Smooth muscle cell (in vitro differentiated cells): ENCODE data around the gene LRRC56. TPM values are rescaled to one million over a fixed set of nuclear protein-coding genes. Genes with fewer than 3 reads are reported as not detected.

Source experiments
- DNase-seq: peaks from one replicate; lab custom pipeline; 2025; ENCODE audit not compliant: unreplicated experiment; lab: John Stamatoyannopoulos, UW
- H2AFZ ChIP-seq: fragments of 200-600 bp; sonication (generic); 2 replicates; pipeline ENCODE4 v1.6.0; 2016; ENCODE audit warnings: antibody characterized with exemption, low read depth, mild to moderate bottlenecking
- H3F3A ChIP-seq: fragments of 200-600 bp; sonication (generic); 2 replicates; pipeline ENCODE4 v1.6.0; 2017; ENCODE audit warnings: antibody characterized with exemption, low read depth
- H3K27ac ChIP-seq: fragments of 200-600 bp; sonication (generic); 2 replicates; pipeline ENCODE4 v1.5.1; 2016; ENCODE audit warnings: low read depth, mild to moderate bottlenecking
- H3K27me3 ChIP-seq: fragments of 200-600 bp; sonication (generic); 2 replicates; pipeline ENCODE4 v1.6.1; 2016; ENCODE audit warnings: low read depth, mild to moderate bottlenecking
- H3K36me3 ChIP-seq: fragments of 200-600 bp; sonication (generic); 2 replicates; pipeline ENCODE4 v1.5.1; 2016; ENCODE audit warnings: low read depth
- H3K4me1 ChIP-seq: fragments of 200-600 bp; sonication (generic); 2 replicates; pipeline ENCODE4 v1.5.1; 2016; ENCODE audit warnings: low read depth
- H3K4me2 ChIP-seq: fragments of 200-600 bp; sonication (generic); 2 replicates; pipeline ENCODE4 v1.6.0; 2016; ENCODE audit warnings: mild to moderate bottlenecking
- H3K4me3 ChIP-seq: fragments of 200-600 bp; sonication (generic); 2 replicates; pipeline ENCODE4 v1.5.1; 2016; ENCODE audit warnings: mild to moderate bottlenecking
- H3K79me2 ChIP-seq: fragments of 200-600 bp; sonication (generic); 2 replicates; pipeline ENCODE4 v1.6.0; 2016; ENCODE audit warnings: low read depth, mild to moderate bottlenecking
- H3K9ac ChIP-seq: fragments of 200-600 bp; sonication (generic); 2 replicates; pipeline ENCODE4 v1.6.0; 2016; ENCODE audit warnings: low read depth
- H3K9me3 ChIP-seq: fragments of 200-600 bp; sonication (generic); replicated peaks from 2 replicates; pipeline ENCODE4 v1.5.1; 2016; ENCODE audit warnings: low read depth
- H4K20me1 ChIP-seq: fragments of 200-600 bp; sonication (generic); 2 replicates; pipeline ENCODE4 v1.6.0; 2016; ENCODE audit warnings: low read depth
- WGBS: methylation state at CpG from one replicate; pipeline ENCODE4 v1.1.7; 2016; ENCODE audit warnings: low lambda C conversion rate; 5-methylcytosine and 5-hydroxymethylcytosine counted together
- polyA plus RNA-seq: library from polyadenylated mRNA; unstranded; fragments of >200 nt; fragmentation: Nextera tagmentation; extraction: Ambion mirVana; gene quantifications from 2 replicates; pipeline ENCODE4 v1.2.1, GENCODE V29; 2016
- total RNA-seq: library from RNA; depleted of rRNA; stranded (reverse); fragments of >200 nt; gene quantifications from 2 replicates; pipeline ENCODE4 v1.2.3, GENCODE V29; 2014
- TF ChIP-seq, protein P1 (sequence below): fragments of 200-600 bp; sonication (generic); IDR thresholded peaks from 2 replicates; pipeline ENCODE4 v1.5.1; 2017; ENCODE audit warnings: borderline replicate concordance, mild to moderate bottlenecking, antibody characterized with exemption; ENCODE audit not compliant: insufficient read depth, poor library complexity, severe bottlenecking

The LRRC56 gene
- total and polyA plus RNA-seq, 2 experiments from 2014 or later: 0.31 to 1.5 TPM

DNA sequence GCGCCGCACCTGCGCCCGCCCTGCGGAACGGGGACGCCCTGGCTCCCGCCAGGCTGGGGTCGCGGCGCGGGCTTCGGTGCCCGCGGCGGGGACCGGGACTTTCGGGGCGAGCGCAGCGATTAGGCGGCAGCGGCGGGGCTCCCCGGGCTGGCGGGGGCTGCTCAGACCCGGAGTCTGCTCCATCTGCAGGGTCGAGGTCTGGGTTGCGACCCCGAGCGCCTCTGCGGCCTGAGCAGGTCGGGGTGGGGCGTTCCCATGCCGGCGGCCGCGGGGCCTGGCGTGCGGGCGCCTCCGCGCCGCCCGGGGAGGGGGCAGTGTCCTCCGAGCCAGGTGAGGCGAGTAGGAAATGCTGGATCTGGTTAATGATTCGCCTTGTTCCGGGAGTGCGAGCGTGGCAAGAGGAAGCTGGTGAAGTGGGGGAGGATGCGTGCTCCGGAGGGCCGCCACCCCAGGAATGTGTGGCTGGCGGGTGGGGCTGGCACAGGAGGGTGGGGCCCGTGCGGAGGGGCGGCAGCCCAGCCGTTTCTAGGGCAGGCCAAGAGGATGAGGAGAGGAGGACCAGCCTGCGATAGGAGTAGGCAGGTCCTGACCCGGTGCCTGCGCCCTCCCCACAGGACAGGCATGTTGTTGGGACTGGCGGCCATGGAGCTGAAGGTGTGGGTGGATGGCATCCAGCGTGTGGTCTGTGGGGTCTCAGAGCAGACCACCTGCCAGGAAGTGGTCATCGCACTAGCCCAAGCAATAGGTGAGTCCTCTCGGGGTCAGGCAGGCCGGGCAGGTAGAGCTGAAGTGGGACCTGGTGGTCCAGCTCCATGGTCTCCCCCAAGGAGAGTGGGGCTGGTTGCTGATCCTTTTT lies 24.0 kb downstream of the LRRC56 start:
- Histone ChIP-seq H2AFZ (peak overlapping the region; percentile 37), H3K36me3 (no peaks in the 10 kb centered on the region), H3K9ac (no peak overlapping the region), H3K9me3 (no peaks in the 10 kb centered on the region), H3K27me3 (peaks cover 27% of the 10 kb centered on the region), H3K4me2 (peak overlapping the region; percentile 98), H3K4me3 (peak overlapping the region; percentile 82), H3K79me2 (no peaks in the 10 kb centered on the region), H3F3A (peaks cover 4% of the 10 kb centered on the region), H4K20me1 (peaks cover 40% of the 10 kb centered on the region), H3K4me1 (peaks cover 8% of the 10 kb centered on the region), H3K27ac (no peak overlapping the region)
- WGBS: 7% methylated on average over 64 of the region's 67 CpGs
- TF ChIP-seq, protein P1, sequence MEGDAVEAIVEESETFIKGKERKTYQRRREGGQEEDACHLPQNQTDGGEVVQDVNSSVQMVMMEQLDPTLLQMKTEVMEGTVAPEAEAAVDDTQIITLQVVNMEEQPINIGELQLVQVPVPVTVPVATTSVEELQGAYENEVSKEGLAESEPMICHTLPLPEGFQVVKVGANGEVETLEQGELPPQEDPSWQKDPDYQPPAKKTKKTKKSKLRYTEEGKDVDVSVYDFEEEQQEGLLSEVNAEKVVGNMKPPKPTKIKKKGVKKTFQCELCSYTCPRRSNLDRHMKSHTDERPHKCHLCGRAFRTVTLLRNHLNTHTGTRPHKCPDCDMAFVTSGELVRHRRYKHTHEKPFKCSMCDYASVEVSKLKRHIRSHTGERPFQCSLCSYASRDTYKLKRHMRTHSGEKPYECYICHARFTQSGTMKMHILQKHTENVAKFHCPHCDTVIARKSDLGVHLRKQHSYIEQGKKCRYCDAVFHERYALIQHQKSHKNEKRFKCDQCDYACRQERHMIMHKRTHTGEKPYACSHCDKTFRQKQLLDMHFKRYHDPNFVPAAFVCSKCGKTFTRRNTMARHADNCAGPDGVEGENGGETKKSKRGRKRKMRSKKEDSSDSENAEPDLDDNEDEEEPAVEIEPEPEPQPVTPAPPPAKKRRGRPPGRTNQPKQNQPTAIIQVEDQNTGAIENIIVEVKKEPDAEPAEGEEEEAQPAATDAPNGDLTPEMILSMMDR: no peak
- no peak for DNase-seq

DNA sequence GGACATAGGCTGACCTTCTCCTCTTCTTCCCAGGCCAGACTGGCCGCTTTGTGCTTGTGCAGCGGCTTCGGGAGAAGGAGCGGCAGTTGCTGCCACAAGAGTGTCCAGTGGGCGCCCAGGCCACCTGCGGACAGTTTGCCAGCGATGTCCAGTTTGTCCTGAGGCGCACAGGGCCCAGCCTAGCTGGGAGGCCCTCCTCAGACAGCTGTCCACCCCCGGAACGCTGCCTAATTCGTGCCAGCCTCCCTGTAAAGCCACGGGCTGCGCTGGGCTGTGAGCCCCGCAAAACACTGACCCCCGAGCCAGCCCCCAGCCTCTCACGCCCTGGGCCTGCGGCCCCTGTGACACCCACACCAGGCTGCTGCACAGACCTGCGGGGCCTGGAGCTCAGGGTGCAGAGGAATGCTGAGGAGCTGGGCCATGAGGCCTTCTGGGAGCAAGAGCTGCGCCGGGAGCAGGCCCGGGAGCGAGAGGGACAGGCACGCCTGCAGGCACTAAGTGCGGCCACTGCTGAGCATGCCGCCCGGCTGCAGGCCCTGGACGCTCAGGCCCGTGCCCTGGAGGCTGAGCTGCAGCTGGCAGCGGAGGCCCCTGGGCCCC lies 24.8 kb downstream of the LRRC56 start:
- TF ChIP-seq, protein P1: no peak
- Histone ChIP-seq H3K4me2 (peak overlapping the region; percentile 98), H3K27ac (no peak overlapping the region), H3K79me2 (peaks cover 6% of the 10 kb centered on the region), H3K4me1 (peaks cover 10% of the 10 kb centered on the region), H3K27me3 (peaks cover 20% of the 10 kb centered on the region), H3K9me3 (no peaks in the 10 kb centered on the region), H3F3A (peaks cover 9% of the 10 kb centered on the region), H3K36me3 (no peaks in the 10 kb centered on the region), H3K4me3 (peak overlapping the region; percentile 82), H3K9ac (no peak overlapping the region), H2AFZ (no peak overlapping the region), H4K20me1 (peaks cover 48% of the 10 kb centered on the region)
- WGBS: 95% methylated on average over 25 of the region's 29 CpGs
- no peak for DNase-seq

DNA sequence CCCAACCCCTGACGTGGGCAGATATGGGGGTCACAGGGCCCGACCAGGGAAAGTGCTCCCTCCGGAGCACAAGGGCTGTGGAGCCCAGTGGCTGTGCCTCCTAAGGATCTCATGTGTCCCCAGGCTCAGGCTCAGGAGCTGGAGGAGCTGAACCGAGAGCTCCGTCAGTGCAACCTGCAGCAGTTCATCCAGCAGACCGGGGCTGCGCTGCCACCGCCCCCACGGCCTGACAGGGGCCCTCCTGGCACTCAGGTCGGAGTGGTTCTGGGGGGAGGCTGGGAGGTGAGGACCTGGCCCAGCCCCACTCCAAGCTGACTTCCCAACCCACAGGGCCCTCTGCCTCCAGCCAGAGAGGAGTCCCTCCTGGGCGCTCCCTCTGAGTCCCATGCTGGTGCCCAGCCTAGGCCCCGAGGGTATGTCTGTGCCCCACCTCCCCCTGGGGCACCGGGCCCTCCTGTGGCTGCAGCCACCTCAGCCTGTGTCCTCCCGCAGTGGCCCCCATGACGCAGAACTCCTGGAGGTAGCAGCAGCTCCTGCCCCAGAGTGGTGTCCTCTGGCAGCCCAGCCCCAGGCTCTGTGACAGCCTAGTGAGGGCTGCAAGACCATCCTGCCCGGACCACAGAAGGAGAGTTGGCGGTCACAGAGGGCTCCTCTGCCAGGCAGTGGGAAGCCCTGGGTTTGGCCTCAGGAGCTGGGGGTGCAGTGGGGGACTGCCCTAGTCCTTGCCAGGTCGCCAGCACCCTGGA lies 25.9 kb downstream of the LRRC56 start:
- no peaks in the 10 kb centered on the region for H3K36me3 ChIP-seq
- H2AFZ ChIP-seq: no peak overlapping the region
- H3K4me3 ChIP-seq: no peak overlapping the region
- H3K4me2 ChIP-seq: no peak overlapping the region
- WGBS: 95% methylated on average over 18 of the region's 18 CpGs
- peaks cover 16% of the 10 kb centered on the region for H3K79me2 ChIP-seq
- peaks cover 9% of the 10 kb centered on the region for H3F3A ChIP-seq
- no peaks in the 10 kb centered on the region for H3K9me3 ChIP-seq
- peaks cover 56% of the 10 kb centered on the region for H4K20me1 ChIP-seq
- peaks cover 9% of the 10 kb centered on the region for H3K27me3 ChIP-seq
- peak overlapping the region; percentile 24 for H3K27ac ChIP-seq
- TF ChIP-seq, protein P1: no peak
- H3K9ac ChIP-seq: no peak overlapping the region
- no peak for DNase-seq
- H3K4me1 ChIP-seq: peaks cover 10% of the 10 kb centered on the region
